NT2/D1 (cell line): ENCODE data around the gene GGA2.

ENCODE experiments used
- DNase-seq: peaks from one replicate; pipeline ENCODE4 v3.0.0-alpha.2; 2011; ENCODE audit warnings: low read depth, low spot score
- H3K27me3 ChIP-seq: 2 replicates; pipeline ENCODE4 v1.6.0; 2011; ENCODE audit warnings: mild to moderate bottlenecking; ENCODE audit not compliant: insufficient read length, insufficient read depth
- H3K36me3 ChIP-seq: 2 replicates; pipeline ENCODE4 v1.6.1; 2011; ENCODE audit warnings: mild to moderate bottlenecking, low read length, mixed read lengths; ENCODE audit not compliant: insufficient read depth, insufficient read length
- H3K4me1 ChIP-seq: 2 replicates; pipeline ENCODE4 v1.5.1; 2011; ENCODE audit not compliant: insufficient read depth, insufficient read length
- H3K4me3 ChIP-seq: 2 replicates; pipeline ENCODE4 v1.5.1; 2011; ENCODE audit warnings: low read depth; ENCODE audit not compliant: insufficient read length
- H3K9ac ChIP-seq: 2 replicates; pipeline ENCODE4 v1.6.0; 2011; ENCODE audit warnings: low read depth; ENCODE audit not compliant: insufficient read length
- H3K9me3 ChIP-seq: 2 replicates; pipeline ENCODE4 v1.5.1; 2011; ENCODE audit warnings: mild to moderate bottlenecking, low read length; ENCODE audit not compliant: insufficient read depth
- SUZ12 ChIP-seq: IDR thresholded peaks from 2 replicates; pipeline ENCODE4 v1.6.1; 2011; ENCODE audit not compliant: insufficient read length, insufficient read depth; ENCODE audit errors: extremely low read depth
- YY1 ChIP-seq: IDR thresholded peaks from 2 replicates; pipeline ENCODE4 v1.6.1; 2011; ENCODE audit not compliant: insufficient read length, insufficient read depth
- ZNF274 ChIP-seq: IDR thresholded peaks from 2 replicates; pipeline ENCODE4 v1.6.1; 2011; ENCODE audit warnings: mild to moderate bottlenecking, low read depth, low read length

The GGA2 gene

DNA sequence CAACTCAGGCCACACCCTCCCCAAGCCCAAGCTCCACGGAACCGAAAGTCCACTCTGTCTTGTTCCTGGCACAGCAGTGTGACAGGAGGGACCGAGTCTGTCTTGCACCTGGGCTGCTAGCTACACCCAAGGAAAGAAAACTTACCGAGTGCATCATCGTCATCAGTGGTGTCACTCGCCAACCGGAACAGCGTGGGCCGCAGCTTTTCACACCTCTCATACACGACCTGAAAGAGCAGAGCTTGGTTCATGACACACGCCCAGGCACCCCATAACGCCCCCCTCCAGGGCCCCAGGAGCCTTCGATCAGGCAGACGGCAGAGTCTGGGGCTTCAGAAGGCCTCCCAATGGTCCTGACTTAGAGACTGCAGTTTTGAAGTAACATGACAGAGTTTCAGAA lies 27.5 kb downstream of the GGA2 start:
- no peak for DNase-seq
- H3K36me3 ChIP-seq, result peaks cover 95% of the 10 kb centered on the region
- TF ChIP-seq ZNF274 (no peak), YY1 (no peak), SUZ12 (no peak)
- no peak overlapping the region for H3K4me3 ChIP-seq
- H3K9ac ChIP-seq, result no peak overlapping the region
- H3K4me1 ChIP-seq, result no peaks in the 10 kb centered on the region
- H3K9me3 ChIP-seq, result no peaks in the 10 kb centered on the region
- no peaks in the 10 kb centered on the region for H3K27me3 ChIP-seq

DNA sequence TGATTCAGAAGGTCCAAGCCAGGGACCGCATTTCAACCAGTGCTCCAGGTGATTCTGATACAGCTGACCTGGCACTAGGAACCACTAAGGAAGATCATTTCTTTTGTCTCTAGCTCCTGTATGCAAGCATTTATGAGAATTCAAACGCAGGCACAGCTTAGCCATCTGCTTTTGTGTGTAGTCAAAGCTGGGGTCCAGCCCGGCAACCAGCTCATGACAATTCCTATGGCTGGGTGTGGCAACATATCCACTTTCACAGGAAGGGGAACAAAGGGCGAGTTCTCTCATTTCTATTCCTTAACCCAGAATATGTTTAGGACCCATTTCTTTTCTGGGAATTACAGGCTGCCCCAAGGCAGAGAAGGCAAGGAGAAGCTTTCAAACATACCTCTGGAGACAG lies 30.0 kb downstream of the GGA2 start:
- Histone ChIP-seq H3K36me3 (peaks cover 92% of the 10 kb centered on the region), H3K9me3 (no peaks in the 10 kb centered on the region), H3K27me3 (no peaks in the 10 kb centered on the region), H3K9ac (no peak overlapping the region), H3K4me3 (no peak overlapping the region), H3K4me1 (no peaks in the 10 kb centered on the region)
- no peak for DNase-seq
- TF ChIP-seq YY1 (no peak), ZNF274 (no peak), SUZ12 (no peak)

- DNase-seq, result no peak
- Histone ChIP-seq H3K9ac (no peak overlapping the region), H3K36me3 (peaks cover 92% of the 10 kb centered on the region), H3K4me1 (no peaks in the 10 kb centered on the region), H3K4me3 (no peak overlapping the region), H3K27me3 (no peaks in the 10 kb centered on the region), H3K9me3 (no peaks in the 10 kb centered on the region)
- TF ChIP-seq SUZ12 (no peak), YY1 (no peak), ZNF274 (no peak)
These were observed 31.2 kb downstream of the GGA2 start for GRCh38 chr16:23479138-23479537.

GRCh38 chr16:23478566-23478965 lies 31.7 kb downstream of the GGA2 start:
- H3K36me3 ChIP-seq, result peaks cover 92% of the 10 kb centered on the region

GRCh38 chr16:23476289-23476688 lies 34.0 kb downstream of the GGA2 start:
- Histone ChIP-seq H3K27me3 (no peaks in the 10 kb centered on the region), H3K9ac (no peak overlapping the region), H3K9me3 (no peaks in the 10 kb centered on the region), H3K4me3 (no peak overlapping the region), H3K4me1 (no peaks in the 10 kb centered on the region), H3K36me3 (peaks cover 88% of the 10 kb centered on the region)
- DNase-seq, result no peak
- no peak for TF ChIP-seq YY1
- TF ChIP-seq SUZ12, result no peak
- TF ChIP-seq ZNF274, result no peak

More at GRCh38 chr16:23478566-23478965, 31.7 kb downstream of the GGA2 start:
- no peaks in the 10 kb centered on the region for H3K4me1 ChIP-seq
- H3K9ac ChIP-seq, result no peak overlapping the region
- no peaks in the 10 kb centered on the region for H3K27me3 ChIP-seq
- TF ChIP-seq ZNF274 (no peak), SUZ12 (no peak), YY1 (no peak)
- H3K9me3 ChIP-seq, result no peaks in the 10 kb centered on the region
- no peak for DNase-seq
- H3K4me3 ChIP-seq, result no peak overlapping the region

- Histone ChIP-seq H3K4me3 (no peak overlapping the region), H3K4me1 (peaks cover 2% of the 10 kb centered on the region), H3K9ac (no peak overlapping the region), H3K9me3 (no peaks in the 10 kb centered on the region), H3K27me3 (no peaks in the 10 kb centered on the region), H3K36me3 (peaks cover 81% of the 10 kb centered on the region)
- TF ChIP-seq ZNF274 (no peak), YY1 (no peak), SUZ12 (no peak)
- no peak for DNase-seq
These were observed 40.5 kb downstream of the GGA2 start for GRCh38 chr16:23469814-23470213.

DNA sequence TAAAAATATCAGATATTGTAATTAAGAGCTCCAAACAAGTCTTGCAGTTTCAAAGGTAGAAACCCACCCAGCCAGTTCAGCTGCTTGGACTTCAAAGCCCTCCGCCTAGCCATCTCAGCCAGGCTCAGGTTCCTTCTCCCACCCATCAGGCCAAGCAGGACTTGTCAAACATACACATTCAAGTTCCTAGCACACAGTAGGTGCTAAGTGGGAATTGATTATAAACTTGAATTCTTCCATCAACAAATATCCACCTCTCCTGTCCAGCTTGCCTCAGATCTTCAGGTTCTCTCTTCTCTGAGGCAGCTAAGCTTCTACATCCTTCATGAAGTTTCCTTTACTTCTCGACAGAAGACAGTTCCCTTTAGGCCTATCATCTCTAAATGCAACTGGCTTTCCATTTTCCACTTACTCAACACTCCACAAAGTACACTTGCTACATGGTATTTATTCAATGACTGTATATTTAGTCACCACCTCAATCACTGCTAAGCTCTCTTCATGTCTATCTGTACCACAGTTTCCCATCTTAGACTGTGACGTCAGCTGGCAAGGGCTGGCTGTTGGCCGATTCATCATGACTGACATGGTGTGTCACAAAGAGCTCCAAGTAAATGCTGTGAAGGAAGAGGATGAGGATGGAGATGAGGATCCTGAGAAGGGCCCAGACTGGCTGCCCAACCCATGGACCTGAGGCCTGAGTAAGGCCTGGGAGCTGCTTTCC lies 44.0 kb downstream of the GGA2 start:
- Histone ChIP-seq H3K9me3 (no peaks in the 10 kb centered on the region), H3K4me3 (no peak overlapping the region), H3K9ac (no peak overlapping the region), H3K27me3 (no peaks in the 10 kb centered on the region), H3K4me1 (peaks cover 2% of the 10 kb centered on the region), H3K36me3 (peaks cover 63% of the 10 kb centered on the region)
- no peak for DNase-seq
- TF ChIP-seq YY1 (no peak), SUZ12 (no peak), ZNF274 (no peak)
